Fibroblast of skin of left quadriceps (primary cell): ENCODE data around the gene PDE10A.

Experiments used
- DNase-seq, 2 experiments: peaks; one replicate each; pipeline ENCODE4 v3.0.0-alpha.2; 2013; ENCODE audit warnings: low read depth in 2 of 2

Gene PDE10A

GRCh38 chr6:165678429-165678828 lies 15.4 kb upstream of the PDE10A start:
- no peak for DNase-seq

- no peak for DNase-seq
These were observed 14.1 kb upstream of the PDE10A start for GRCh38 chr6:165677091-165677490.

- DNase-seq: no peak
These were observed 13.5 kb upstream of the PDE10A start for GRCh38 chr6:165676435-165677068.

GRCh38 chr6:165675120-165675519 lies 12.1 kb upstream of the PDE10A start:
- DNase-seq: no peak

- DNase-seq: no peak
These were observed 11.4 kb upstream of the PDE10A start for GRCh38 chr6:165674155-165675029.

GRCh38 chr6:165671222-165671768 lies 8.3 kb upstream of the PDE10A start:
- DNase-seq: no peak

- no peak for DNase-seq
These were observed 5.9 kb upstream of the PDE10A start for GRCh38 chr6:165668951-165669350.

GRCh38 chr6:165665384-165665672 lies 2.3 kb upstream of the PDE10A start:
- no peak for DNase-seq

- no peak for DNase-seq
These were observed 1.7 kb upstream of the PDE10A start for GRCh38 chr6:165664559-165665383.

GRCh38 chr6:165663736-165664558 lies 906 bp upstream of the PDE10A start:
- DNase-seq: no peak

- no peak for DNase-seq
These were observed 315 bp upstream of the PDE10A start for GRCh38 chr6:165663377-165663735.

- DNase-seq: no peak
These were observed 846 bp downstream of the PDE10A start for GRCh38 chr6:165662041-165662748.

- no peak for DNase-seq
These were observed 1.4 kb downstream of the PDE10A start for GRCh38 chr6:165661664-165662025.

GRCh38 chr6:165660857-165661663 lies 2.0 kb downstream of the PDE10A start:
- DNase-seq: no peak

GRCh38 chr6:165659945-165660856 lies 2.8 kb downstream of the PDE10A start:
- DNase-seq: no peak

GRCh38 chr6:165658395-165659058 lies 4.5 kb downstream of the PDE10A start:
- DNase-seq: no peak

GRCh38 chr6:165657325-165657680 lies 5.7 kb downstream of the PDE10A start:
- DNase-seq: no peak

GRCh38 chr6:165656581-165657324 lies 6.3 kb downstream of the PDE10A start:
- no peak for DNase-seq
